Endothelial cell (in vitro differentiated cells): ENCODE measurements around the gene POU3F3. TPM values are rescaled to one million over a fixed set of nuclear protein-coding genes. Genes with fewer than 3 reads are reported as not detected.

Experiments used
- DNase-seq: peaks from one replicate; pipeline ENCODE4 v3.0.0; 2021; ENCODE audit warnings: low spot score
- H3K27ac Mint-ChIP-seq: one replicate; pipeline ENCODE4 v1.8.0; 2021; ENCODE audit warnings: mixed read lengths, inconsistent platforms; ENCODE audit not compliant: unreplicated experiment
- H3K27me3 Mint-ChIP-seq: one replicate; pipeline ENCODE4 v1.8.0; 2021; ENCODE audit warnings: mild to moderate bottlenecking, moderate library complexity, mixed read lengths, inconsistent platforms; ENCODE audit not compliant: unreplicated experiment
- H3K36me3 Mint-ChIP-seq: one replicate; pipeline ENCODE4 v1.8.0; 2021; ENCODE audit warnings: mild to moderate bottlenecking, low read depth, mixed read lengths, inconsistent platforms; ENCODE audit not compliant: unreplicated experiment
- H3K4me1 Mint-ChIP-seq: one replicate; pipeline ENCODE4 v1.8.0; 2021; ENCODE audit warnings: mild to moderate bottlenecking, mixed read lengths, inconsistent platforms; ENCODE audit not compliant: unreplicated experiment
- H3K4me3 Mint-ChIP-seq: one replicate; pipeline ENCODE4 v1.8.0; 2021; ENCODE audit warnings: mild to moderate bottlenecking, mixed read lengths, inconsistent platforms; ENCODE audit not compliant: unreplicated experiment
- H3K9me3 Mint-ChIP-seq: one replicate; pipeline ENCODE4 v1.8.0; 2021; ENCODE audit warnings: mixed read lengths, inconsistent platforms; ENCODE audit not compliant: unreplicated experiment
- CTCF ChIP-seq: fragments of 200-600 bp; sonication (generic); IDR thresholded peaks from one replicate; pipeline ENCODE4 v1.5.0; 2021; ENCODE audit warnings: antibody characterized with exemption; ENCODE audit not compliant: unreplicated experiment
- total RNA-seq: library from RNA; stranded (reverse); fragmentation: NEBNext Ultra II Directional; extraction: Animal tissue kit (Norgen Biotek cat#: 25700); gene quantifications from one replicate; pipeline ENCODE4 v1.2.1, GENCODE V29; 2021; ENCODE audit not compliant: unreplicated experiment

The POU3F3 gene
- total RNA-seq, 1 donor from 2014 or later, result not detected

GRCh38 chr2:104861351-104862057, 7.6 kb downstream of the POU3F3 start:
- no peak for TF ChIP-seq CTCF
- H3K4me1 Mint-ChIP-seq, result peaks cover 18% of the 10 kb centered on the region
- no peaks in the 10 kb centered on the region for H3K9me3 Mint-ChIP-seq
- H3K27ac Mint-ChIP-seq, result peak overlapping the region; percentile 31
- H3K27me3 Mint-ChIP-seq, result peaks cover 51% of the 10 kb centered on the region
- H3K4me3 Mint-ChIP-seq, result peak overlapping the region; percentile 94
- DNase-seq, result no peak
- H3K36me3 Mint-ChIP-seq, result peaks cover 9% of the 10 kb centered on the region

GRCh38 chr2:104862058-104862941, 8.4 kb downstream of the POU3F3 start:
- Mint-ChIP-seq H3K36me3 (peaks cover 7% of the 10 kb centered on the region), H3K4me1 (peaks cover 15% of the 10 kb centered on the region)

GRCh38 chr2:104863146-104863467, 9.2 kb downstream of the POU3F3 start:
- Mint-ChIP-seq H3K4me1 (peaks cover 12% of the 10 kb centered on the region), H3K27ac (no peak overlapping the region), H3K36me3 (peaks cover 5% of the 10 kb centered on the region), H3K4me3 (peak overlapping the region; percentile 47), H3K27me3 (peaks cover 51% of the 10 kb centered on the region), H3K9me3 (no peaks in the 10 kb centered on the region)
- TF ChIP-seq CTCF, result no peak
- no peak for DNase-seq

More at GRCh38 chr2:104862058-104862941, 8.4 kb downstream of the POU3F3 start:
- TF ChIP-seq CTCF, result no peak
- Mint-ChIP-seq H3K27ac (peak overlapping the region; percentile 48), H3K4me3 (peak overlapping the region; percentile 94), H3K9me3 (no peaks in the 10 kb centered on the region), H3K27me3 (peaks cover 54% of the 10 kb centered on the region)
- DNase-seq, result peak; percentile 45

- H3K9me3 Mint-ChIP-seq, result no peaks in the 10 kb centered on the region
- H3K27me3 Mint-ChIP-seq, result peaks cover 54% of the 10 kb centered on the region
- no peak for TF ChIP-seq CTCF
- H3K4me1 Mint-ChIP-seq, result peaks cover 12% of the 10 kb centered on the region
- DNase-seq, result peak; percentile 47
- peaks cover 5% of the 10 kb centered on the region for H3K36me3 Mint-ChIP-seq
- H3K4me3 Mint-ChIP-seq, result peak overlapping the region; percentile 47
- no peak overlapping the region for H3K27ac Mint-ChIP-seq
These were observed 9.8 kb downstream of the POU3F3 start for GRCh38 chr2:104863468-104864279.
